OCI-LY1 (cell line): Measurements from ENCODE around the gene FHIT.

Source experiments
- H2AFZ ChIP-seq: fragments of 200-600 bp; sonication (generic), shearing (Covaris generic); 2 replicates; pipeline ENCODE4 v1.6.0; 2014; ENCODE audit warnings: antibody characterized with exemption, mild to moderate bottlenecking, low read length
- H3F3A ChIP-seq: fragments of 200-600 bp; sonication (generic), shearing (Covaris generic); 2 replicates; pipeline ENCODE4 v1.6.0; 2014; ENCODE audit warnings: mild to moderate bottlenecking, antibody characterized with exemption, low read length, moderate library complexity; ENCODE audit not compliant: insufficient read depth
- H3K27ac ChIP-seq: fragments of 200-600 bp; sonication (generic); 2 replicates; pipeline ENCODE4 v1.5.1; 2014; ENCODE audit warnings: low read length, mixed run types, mild to moderate bottlenecking, low read depth; ENCODE audit not compliant: poor library complexity, severe bottlenecking
- H3K27me3 ChIP-seq: fragments of 200-600 bp; sonication (generic); 2 replicates; pipeline ENCODE4 v1.6.0; 2014; ENCODE audit warnings: antibody characterized with exemption, mild to moderate bottlenecking, low read length, moderate library complexity; ENCODE audit not compliant: insufficient read depth
- H3K36me3 ChIP-seq: fragments of 200-600 bp; sonication (generic); 2 replicates; pipeline ENCODE4 v1.6.1; 2014; ENCODE audit warnings: mild to moderate bottlenecking, antibody characterized with exemption, low read length, moderate library complexity, mixed read lengths; ENCODE audit not compliant: insufficient read depth
- H3K4me1 ChIP-seq: fragments of 200-600 bp; sonication (generic); 2 replicates; pipeline ENCODE4 v1.5.1; 2014; ENCODE audit warnings: mild to moderate bottlenecking, low read length, moderate library complexity; ENCODE audit not compliant: insufficient read depth, severe bottlenecking
- H3K4me2 ChIP-seq: fragments of 200-600 bp; sonication (generic), shearing (Covaris generic); 2 replicates; pipeline ENCODE4 v1.6.1; 2014; ENCODE audit warnings: low read length
- H3K4me3 ChIP-seq: fragments of 200-600 bp; sonication (generic); 2 replicates; pipeline ENCODE4 v1.5.1; 2014; ENCODE audit warnings: low read length, low read depth, mild to moderate bottlenecking, mixed read lengths; ENCODE audit not compliant: poor library complexity, severe bottlenecking
- H3K79me2 ChIP-seq: fragments of 200-600 bp; shearing (Covaris generic); 2 replicates; pipeline ENCODE4 v1.6.1; 2016; ENCODE audit warnings: mixed run types, low read length, mixed read lengths; ENCODE audit not compliant: insufficient read depth
- H3K9ac ChIP-seq: fragments of 200-600 bp; sonication (generic), shearing (Covaris generic); 2 replicates; pipeline ENCODE4 v1.6.1; 2014; ENCODE audit warnings: mild to moderate bottlenecking, low read length, mixed read lengths
- H3K9me2 ChIP-seq: fragments of 200-600 bp; sonication (generic), shearing (Covaris generic); 2 replicates; pipeline ENCODE4 v1.6.1; 2014; ENCODE audit warnings: low read depth, mild to moderate bottlenecking, low read length, mixed read lengths
- H3K9me3 ChIP-seq: fragments of 200-600 bp; shearing (Covaris generic); 2 replicates; pipeline ENCODE4 v1.6.1; 2014; ENCODE audit warnings: low read length, mixed read lengths
- H4K20me1 ChIP-seq: fragments of 200-600 bp; sonication (generic), shearing (Covaris generic); 2 replicates; pipeline ENCODE4 v1.6.0; 2016; ENCODE audit warnings: mild to moderate bottlenecking, low read length; ENCODE audit not compliant: insufficient read depth
- EZH2 ChIP-seq: fragments of 200-600 bp; sonication (generic), shearing (Covaris generic); IDR thresholded peaks from 2 replicates; pipeline ENCODE4 v1.8.0; 2017; ENCODE audit warnings: borderline replicate concordance, mixed run types, mild to moderate bottlenecking, antibody characterized with exemption, low read length, moderate library complexity, mixed read lengths
- TF ChIP-seq, protein P1 (sequence below): fragments of 200-600 bp; sonication (generic), shearing (Covaris generic); IDR thresholded peaks from 2 replicates; pipeline ENCODE4 v1.5.1; 2017; ENCODE audit warnings: mild to moderate bottlenecking, antibody characterized with exemption, low read length, moderate library complexity, mixed read lengths

FHIT gene

DNA sequence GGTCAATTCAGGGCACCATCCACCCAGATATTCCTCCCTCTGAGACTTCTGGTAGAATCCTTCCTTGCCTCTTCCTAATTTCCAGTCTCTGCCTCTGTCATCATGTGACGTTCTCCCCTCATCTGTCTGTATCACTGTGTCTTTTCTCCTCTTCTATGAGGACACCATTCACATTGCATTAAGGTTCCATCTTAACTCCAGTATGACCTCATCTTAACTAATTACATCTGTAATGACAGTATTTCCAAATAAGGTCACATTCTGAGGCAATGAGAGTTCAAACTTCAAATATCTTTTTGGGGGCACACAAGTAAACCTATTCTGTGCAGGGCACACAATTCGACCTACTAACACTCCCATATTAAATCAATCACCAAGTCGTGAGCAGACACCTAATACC lies 169.7 kb downstream of the FHIT start:
- H3K4me3 ChIP-seq = no peak overlapping the region
- no peaks in the 10 kb centered on the region for H3K4me1 ChIP-seq
- H3K27ac ChIP-seq = no peak overlapping the region
- no peak overlapping the region for H2AFZ ChIP-seq
- no peak overlapping the region for H3K4me2 ChIP-seq
- no peak for TF ChIP-seq EZH2
- TF ChIP-seq, protein P1, sequence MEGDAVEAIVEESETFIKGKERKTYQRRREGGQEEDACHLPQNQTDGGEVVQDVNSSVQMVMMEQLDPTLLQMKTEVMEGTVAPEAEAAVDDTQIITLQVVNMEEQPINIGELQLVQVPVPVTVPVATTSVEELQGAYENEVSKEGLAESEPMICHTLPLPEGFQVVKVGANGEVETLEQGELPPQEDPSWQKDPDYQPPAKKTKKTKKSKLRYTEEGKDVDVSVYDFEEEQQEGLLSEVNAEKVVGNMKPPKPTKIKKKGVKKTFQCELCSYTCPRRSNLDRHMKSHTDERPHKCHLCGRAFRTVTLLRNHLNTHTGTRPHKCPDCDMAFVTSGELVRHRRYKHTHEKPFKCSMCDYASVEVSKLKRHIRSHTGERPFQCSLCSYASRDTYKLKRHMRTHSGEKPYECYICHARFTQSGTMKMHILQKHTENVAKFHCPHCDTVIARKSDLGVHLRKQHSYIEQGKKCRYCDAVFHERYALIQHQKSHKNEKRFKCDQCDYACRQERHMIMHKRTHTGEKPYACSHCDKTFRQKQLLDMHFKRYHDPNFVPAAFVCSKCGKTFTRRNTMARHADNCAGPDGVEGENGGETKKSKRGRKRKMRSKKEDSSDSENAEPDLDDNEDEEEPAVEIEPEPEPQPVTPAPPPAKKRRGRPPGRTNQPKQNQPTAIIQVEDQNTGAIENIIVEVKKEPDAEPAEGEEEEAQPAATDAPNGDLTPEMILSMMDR = no peak
- no peaks in the 10 kb centered on the region for H3K79me2 ChIP-seq
- no peaks in the 10 kb centered on the region for H4K20me1 ChIP-seq
- no peaks in the 10 kb centered on the region for H3F3A ChIP-seq
- no peaks in the 10 kb centered on the region for H3K36me3 ChIP-seq
- no peaks in the 10 kb centered on the region for H3K9me3 ChIP-seq
- H3K27me3 ChIP-seq = no peaks in the 10 kb centered on the region
- no peak overlapping the region for H3K9ac ChIP-seq
- no peaks in the 10 kb centered on the region for H3K9me2 ChIP-seq

GRCh38 chr3:61080737-61081445 lies 170.4 kb downstream of the FHIT start:
- Histone ChIP-seq H3K27me3 (no peaks in the 10 kb centered on the region), H3K27ac (no peak overlapping the region), H3K79me2 (no peaks in the 10 kb centered on the region), H3K4me1 (no peaks in the 10 kb centered on the region), H3K36me3 (no peaks in the 10 kb centered on the region), H3K9ac (no peak overlapping the region), H4K20me1 (no peaks in the 10 kb centered on the region), H3K4me3 (no peak overlapping the region), H3F3A (no peaks in the 10 kb centered on the region), H2AFZ (no peak overlapping the region), H3K9me3 (no peaks in the 10 kb centered on the region), H3K4me2 (no peak overlapping the region), H3K9me2 (no peaks in the 10 kb centered on the region)
- TF ChIP-seq EZH2 = no peak
- TF ChIP-seq, protein P1 = no peak

GRCh38 chr3:61078048-61078752 lies 173.1 kb downstream of the FHIT start:
- Histone ChIP-seq H3K9ac (no peak overlapping the region), H2AFZ (no peak overlapping the region), H3K4me1 (no peaks in the 10 kb centered on the region), H3K9me2 (no peaks in the 10 kb centered on the region), H4K20me1 (no peaks in the 10 kb centered on the region), H3K4me2 (no peak overlapping the region), H3K9me3 (no peaks in the 10 kb centered on the region), H3K27me3 (no peaks in the 10 kb centered on the region), H3F3A (0 out of 2 replicates have a peak, but pooled peaks cover 3% of the 10 kb centered on the region), H3K27ac (no peak overlapping the region), H3K79me2 (no peaks in the 10 kb centered on the region), H3K36me3 (no peaks in the 10 kb centered on the region), H3K4me3 (no peak overlapping the region)
- TF ChIP-seq EZH2 = no peak
- TF ChIP-seq, protein P1 = no peak
